GM12878 (cell line): ENCODE measurements around the gene FAM47E. TPM values are rescaled to one million over a fixed set of nuclear protein-coding genes. Genes with fewer than 3 reads are reported as not detected.

Source experiments
- ATAC-seq: fragments of 200-7000 bp; cut with Tn5 transposase; 3 replicates; pipeline ENCODE4 v1.9.1; 2020; ENCODE audit warnings: mild to moderate bottlenecking, moderate library complexity
- BruUV-seq: library from RNA; stranded (reverse); fragments of 400-500 nt; replicated peaks from 2 replicates; lab custom pipeline; 2021; lab: Mats Ljungman, UMichigan
- CTCF ChIA-PET: fragments of 300-600 bp; sonication (Branson Sonifier 250); formaldehyde crosslinking; extraction: SDS; loops from one replicate; lab custom pipeline; 2021; ENCODE audit warnings: inconsistent platforms; lab: Yijun Ruan, JAX
- POLR2A ChIA-PET: fragments of 350-600 bp; formaldehyde crosslinking; extraction: SDS; loops from one replicate; lab custom pipeline; 2021; ENCODE audit warnings: inconsistent platforms; lab: Charles Lee
- RAD21 ChIA-PET: fragments of 300-600 bp; sonication (Branson Sonifier 250); formaldehyde crosslinking; loops from one replicate; lab custom pipeline; 2023; ENCODE audit warnings: antibody characterized with exemption; ENCODE audit not compliant: unreplicated experiment; lab: Charles Lee
- SMC1A ChIA-PET: fragments of 300-600 bp; sonication (Branson Sonifier 250); formaldehyde crosslinking; loops from one replicate; lab custom pipeline; 2023; ENCODE audit not compliant: unreplicated experiment, uncharacterized antibody; lab: Charles Lee
- DNase-seq: peaks from one replicate; pipeline ENCODE4 v3.0.0-alpha.2; 2011; ENCODE audit warnings: low read depth, low spot score
- FAIRE-seq: peaks from 3 replicates; lab custom pipeline; 2011; peaks lifted over from hg19 to GRCh38; lab: Jason Lieb, UNC
- H2AFZ ChIP-seq: 2 replicates; pipeline ENCODE4 v1.6.0; 2011; ENCODE audit warnings: low read depth, low read length, control low read depth; ENCODE audit not compliant: control insufficient read depth
- H3K27ac ChIP-seq: 2 replicates; pipeline ENCODE4 v1.5.1; 2011; ENCODE audit warnings: control low read depth; ENCODE audit not compliant: control insufficient read depth, insufficient read depth
- H3K27me3 ChIP-seq, 2 experiments: replicated peaks in 1 of 2; 2 replicates each; pipeline versions ENCODE4 v1.6.0 to v1.6.1; 2011; ENCODE audit warnings: low read length in 1 of 2; ENCODE audit not compliant: control insufficient read depth in 2 of 2, insufficient read depth in 2 of 2
- H3K36me3 ChIP-seq, 2 experiments: 2 replicates each; pipeline ENCODE4 v1.5.1; 2011; ENCODE audit warnings: low read length in 1 of 2; ENCODE audit not compliant: control insufficient read depth in 2 of 2, insufficient read depth in 2 of 2
- H3K4me1 ChIP-seq: 2 replicates; pipeline ENCODE4 v1.6.1; 2011; ENCODE audit warnings: mild to moderate bottlenecking, low read length, moderate library complexity, mixed read lengths; ENCODE audit not compliant: control insufficient read depth, insufficient read depth
- H3K4me2 ChIP-seq: 2 replicates; pipeline ENCODE4 v1.6.0; 2011; ENCODE audit warnings: control low read depth; ENCODE audit not compliant: control insufficient read depth, insufficient read depth
- H3K4me3 ChIP-seq: fragments of 200-600 bp; sonication (generic); 2 replicates; pipeline ENCODE4 v1.5.1; 2016
- H3K79me2 ChIP-seq: 2 replicates; pipeline ENCODE4 v1.6.0; 2011; ENCODE audit warnings: low read length; ENCODE audit not compliant: control insufficient read depth, insufficient read depth
- H3K9ac ChIP-seq: 2 replicates; pipeline ENCODE4 v1.8.0; 2011; ENCODE audit warnings: low read length, control low read depth, mixed read lengths; ENCODE audit not compliant: control insufficient read depth, insufficient read depth
- H3K9me3 ChIP-seq: replicated peaks from 3 replicates; pipeline ENCODE4 v1.5.1; 2011; ENCODE audit warnings: mild to moderate bottlenecking, low read length; ENCODE audit not compliant: control insufficient read depth, insufficient read depth
- H4K20me1 ChIP-seq: 2 replicates; pipeline ENCODE4 v1.6.0; 2011; ENCODE audit not compliant: control insufficient read depth, insufficient read depth
- BRCA1 ChIP-seq: IDR thresholded peaks from 2 replicates; pipeline ENCODE4 v1.6.1; 2011; ENCODE audit warnings: low read depth, low read length, improper control_type of control experiment
- CBX5 ChIP-seq: sonication (generic); IDR thresholded peaks from 2 replicates; pipeline ENCODE4 v1.6.1; 2016; ENCODE audit warnings: low read depth, moderate library complexity, mild to moderate bottlenecking, inconsistent platforms
- EGR1 ChIP-seq, 2 experiments: IDR thresholded peaks; 1 replicate in 1 of 2; 2 replicates in 1 of 2; pipeline ENCODE4 v1.6.1; 2011 to 2012; ENCODE audit warnings: low read depth in 2 of 2, low read length in 2 of 2, borderline replicate concordance in 1 of 2, mild to moderate bottlenecking in 1 of 2, moderate library complexity in 1 of 2
- HDAC6 ChIP-seq: fragments of 200-600 bp; sonication (generic); IDR thresholded peaks from one replicate; pipeline ENCODE4 v1.8.0; 2017; ENCODE audit warnings: antibody characterized with exemption; ENCODE audit not compliant: unreplicated experiment
- PAX5 ChIP-seq: IDR thresholded peaks from 2 replicates; pipeline ENCODE4 v1.6.1; 2011; ENCODE audit warnings: low read depth, low read length, borderline replicate concordance
- RCOR1 ChIP-seq: conservative IDR thresholded peaks from 2 replicates; pipeline ENCODE4 v1.6.1; 2012; ENCODE audit warnings: low read depth, low read length, improper control_type of control experiment
- TCF3 ChIP-seq: IDR thresholded peaks from 2 replicates; pipeline ENCODE4 v1.6.1; 2012; ENCODE audit warnings: low read depth, mild to moderate bottlenecking, low read length, borderline replicate concordance; ENCODE audit not compliant: insufficient read depth
- YY1 ChIP-seq: IDR thresholded peaks from 2 replicates; pipeline ENCODE4 v1.6.1; 2011; ENCODE audit warnings: low read depth, mild to moderate bottlenecking, low read length
- WGBS: methylation state at CpG from one replicate; pipeline ENCODE4 v1.1.6; 2016; ENCODE audit warnings: low lambda C conversion rate; ENCODE audit not compliant: insufficient replicate concordance, insufficient coverage; ENCODE audit errors: missing lambda C conversion rate; 5-methylcytosine and 5-hydroxymethylcytosine counted together
- in situ Hi-C: fragments of 300-500 bp; cut with MboI; formaldehyde crosslinking; loops from 9 replicates; pipeline ENCODE4 v1.14.3; 2018; ENCODE audit warnings: mixed read lengths
- intact Hi-C: fragments of 100-400 bp; cut with micrococcal nuclease; formaldehyde crosslinking; loops from one replicate; pipeline ENCODE4 v1.14.2; 2022; ENCODE audit not compliant: unreplicated experiment
- polyA plus RNA-seq, 11 experiments: library from polyadenylated mRNA; depleted of rRNA in 4 of 11; unstranded in 6 of 11; stranded (reverse) in 5 of 11; fragments of >200 nt; fragmentation: Nextera tagmentation in 4 of 11; fragmentation: Illumina TruSeq in 1 of 11; extraction: Ambion mirVana in 4 of 11; extraction: Trizol in 1 of 11; gene quantifications; 1 replicate in 1 of 11; 2 replicates in 10 of 11; pipeline versions ENCODE4 v1.2.1 to v1.2.3, GENCODE V29; 2011 to 2016; ENCODE audit warnings: inconsistent platforms in 2 of 11, missing spikeins in 2 of 11, low read depth in 1 of 11
- total RNA-seq, 4 experiments: library from RNA; depleted of rRNA in 3 of 4; stranded (reverse); fragments of >200 nt in 3 of 4; fragmentation: Illumina TruSeq in 1 of 4; extraction: Trizol in 1 of 4; gene quantifications; 2 replicates each; pipeline versions ENCODE4 v1.2.1 to v1.2.3, GENCODE V29; 2013 to 2021
- TF ChIP-seq, protein P1 (sequence below): fragments of 450-650 bp; IDR thresholded peaks from 2 replicates; pipeline ENCODE4 v1.6.1; 2017; ENCODE audit warnings: mild to moderate bottlenecking, moderate library complexity
- TF ChIP-seq, protein P2 (sequence below): fragments of 450-650 bp; IDR thresholded peaks from 2 replicates; pipeline ENCODE4 v1.6.1; 2018; ENCODE audit warnings: borderline replicate concordance, mild to moderate bottlenecking; ENCODE audit not compliant: partially characterized antibody
- TF ChIP-seq, protein P3 (sequence below): fragments of 150-350 bp; IDR thresholded peaks from 2 replicates; pipeline ENCODE4 v1.6.1; 2016; ENCODE audit warnings: low read depth, low read length

The FAM47E gene
- total and polyA plus RNA-seq, 10 of the 15 experiments (the other 5 are each of a cell fraction or from before 2014, with no cell fraction given) = 0.03 TPM; not detected in 9

DNA sequence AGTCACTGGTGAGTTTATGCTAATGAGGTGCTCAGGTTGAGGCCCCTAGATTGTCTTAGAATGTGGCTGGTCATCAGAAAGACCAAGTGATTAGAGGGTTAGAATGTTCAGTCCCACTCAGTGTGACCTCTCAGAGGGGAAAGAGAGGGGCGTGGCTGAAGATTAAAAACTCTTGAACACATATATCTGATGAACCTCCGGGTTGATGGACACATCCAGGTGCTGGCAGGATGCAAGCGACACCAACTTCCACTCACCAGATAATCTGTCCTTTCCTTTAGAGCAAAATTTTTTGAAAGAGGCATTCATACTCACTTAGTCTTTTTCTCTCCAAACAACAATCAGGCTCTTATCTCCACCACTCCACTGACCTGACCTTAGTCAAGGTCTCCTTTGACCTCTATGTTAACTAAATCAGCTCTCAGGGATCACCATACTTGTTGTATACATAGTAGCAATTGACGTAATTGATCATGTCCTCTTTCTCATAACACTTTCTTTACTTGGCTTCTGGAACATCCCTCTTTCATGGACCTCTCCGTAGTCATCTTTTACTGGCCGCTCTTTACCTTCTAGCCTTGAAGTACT is 14.2 kb downstream of the FAM47E start (continued):
- no peak for TF ChIP-seq CBX5

DNA sequence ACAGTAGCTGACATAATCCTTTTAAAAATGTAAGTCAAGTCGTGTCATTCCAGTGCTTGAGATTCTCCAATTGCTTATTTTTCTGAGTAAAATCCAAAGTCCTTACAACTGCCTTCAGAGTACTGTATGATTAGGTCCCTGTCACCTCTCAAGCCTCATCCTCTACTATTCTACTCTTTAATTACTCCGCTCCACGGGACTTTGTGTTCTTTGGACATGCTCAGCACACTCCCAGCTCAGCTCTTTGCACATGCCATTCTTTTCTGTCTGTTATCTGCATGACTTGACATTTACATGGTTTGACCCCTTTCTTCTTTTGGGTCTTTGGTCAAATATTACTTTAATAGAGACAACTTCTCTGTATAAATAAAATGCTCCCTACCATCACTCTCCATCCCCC is 15.1 kb downstream of the FAM47E start:
- ATAC-seq (no peak), FAIRE-seq (no peak), DNase-seq (no peak)
- H3K9me3 ChIP-seq = no peaks in the 10 kb centered on the region
- no peak overlapping the region for H3K4me3 ChIP-seq
- H3K9ac ChIP-seq = no peak overlapping the region
- intact Hi-C loops = no loop called here
- no TSS peak for BruUV-seq
- H3K79me2 ChIP-seq = no peaks in the 10 kb centered on the region
- ChIA-PET POLR2A (no interaction called here), RAD21 (no interaction called here), SMC1A (interaction anchor here (2.6 kb wide), 1 partner anchor 12 kb away, joined by 9 read pairs; no protein-coding TSS in a partner anchor), CTCF (interaction anchor here (0.7 kb wide), 1 partner anchor 296 kb away, joined by 3 read pairs; no protein-coding TSS in a partner anchor)
- in situ Hi-C loops = no loop called here
- WGBS = 26% methylated on average over 3 of the region's 3 CpGs
- H4K20me1 ChIP-seq = no peaks in the 10 kb centered on the region
- H3K27me3 ChIP-seq = peaks cover 0 to 4% of the 10 kb centered on the region in 2 experiments; a peak in 1 of 4 replicates
- no peak overlapping the region for H3K4me2 ChIP-seq
- H2AFZ ChIP-seq = no peak overlapping the region
- H3K27ac ChIP-seq = no peak overlapping the region
- no peaks in the 10 kb centered on the region for H3K36me3 ChIP-seq
- H3K4me1 ChIP-seq = no peaks in the 10 kb centered on the region
- TF ChIP-seq, protein P1, sequence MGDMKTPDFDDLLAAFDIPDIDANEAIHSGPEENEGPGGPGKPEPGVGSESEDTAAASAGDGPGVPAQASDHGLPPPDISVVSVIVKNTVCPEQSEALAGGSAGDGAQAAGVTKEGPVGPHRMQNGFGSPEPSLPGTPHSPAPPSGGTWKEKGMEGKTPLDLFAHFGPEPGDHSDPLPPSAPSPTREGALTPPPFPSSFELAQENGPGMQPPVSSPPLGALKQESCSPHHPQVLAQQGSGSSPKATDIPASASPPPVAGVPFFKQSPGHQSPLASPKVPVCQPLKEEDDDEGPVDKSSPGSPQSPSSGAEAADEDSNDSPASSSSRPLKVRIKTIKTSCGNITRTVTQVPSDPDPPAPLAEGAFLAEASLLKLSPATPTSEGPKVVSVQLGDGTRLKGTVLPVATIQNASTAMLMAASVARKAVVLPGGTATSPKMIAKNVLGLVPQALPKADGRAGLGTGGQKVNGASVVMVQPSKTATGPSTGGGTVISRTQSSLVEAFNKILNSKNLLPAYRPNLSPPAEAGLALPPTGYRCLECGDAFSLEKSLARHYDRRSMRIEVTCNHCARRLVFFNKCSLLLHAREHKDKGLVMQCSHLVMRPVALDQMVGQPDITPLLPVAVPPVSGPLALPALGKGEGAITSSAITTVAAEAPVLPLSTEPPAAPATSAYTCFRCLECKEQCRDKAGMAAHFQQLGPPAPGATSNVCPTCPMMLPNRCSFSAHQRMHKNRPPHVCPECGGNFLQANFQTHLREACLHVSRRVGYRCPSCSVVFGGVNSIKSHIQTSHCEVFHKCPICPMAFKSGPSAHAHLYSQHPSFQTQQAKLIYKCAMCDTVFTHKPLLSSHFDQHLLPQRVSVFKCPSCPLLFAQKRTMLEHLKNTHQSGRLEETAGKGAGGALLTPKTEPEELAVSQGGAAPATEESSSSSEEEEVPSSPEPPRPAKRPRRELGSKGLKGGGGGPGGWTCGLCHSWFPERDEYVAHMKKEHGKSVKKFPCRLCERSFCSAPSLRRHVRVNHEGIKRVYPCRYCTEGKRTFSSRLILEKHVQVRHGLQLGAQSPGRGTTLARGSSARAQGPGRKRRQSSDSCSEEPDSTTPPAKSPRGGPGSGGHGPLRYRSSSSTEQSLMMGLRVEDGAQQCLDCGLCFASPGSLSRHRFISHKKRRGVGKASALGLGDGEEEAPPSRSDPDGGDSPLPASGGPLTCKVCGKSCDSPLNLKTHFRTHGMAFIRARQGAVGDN = no peak
- TF ChIP-seq HDAC6 (no peak), CBX5 (no peak), TCF3 (no peak), YY1 (no peak), PAX5 (no peak), RCOR1 (no peak), EGR1 (IDR thresholded peaks at IDR 0.05; ENCODE audit: borderline replicate concordance in 1 of 2, low read depth in 2 of 2, low read length in 2 of 2) (no peak), BRCA1 (no peak)
- TF ChIP-seq, protein P2, sequence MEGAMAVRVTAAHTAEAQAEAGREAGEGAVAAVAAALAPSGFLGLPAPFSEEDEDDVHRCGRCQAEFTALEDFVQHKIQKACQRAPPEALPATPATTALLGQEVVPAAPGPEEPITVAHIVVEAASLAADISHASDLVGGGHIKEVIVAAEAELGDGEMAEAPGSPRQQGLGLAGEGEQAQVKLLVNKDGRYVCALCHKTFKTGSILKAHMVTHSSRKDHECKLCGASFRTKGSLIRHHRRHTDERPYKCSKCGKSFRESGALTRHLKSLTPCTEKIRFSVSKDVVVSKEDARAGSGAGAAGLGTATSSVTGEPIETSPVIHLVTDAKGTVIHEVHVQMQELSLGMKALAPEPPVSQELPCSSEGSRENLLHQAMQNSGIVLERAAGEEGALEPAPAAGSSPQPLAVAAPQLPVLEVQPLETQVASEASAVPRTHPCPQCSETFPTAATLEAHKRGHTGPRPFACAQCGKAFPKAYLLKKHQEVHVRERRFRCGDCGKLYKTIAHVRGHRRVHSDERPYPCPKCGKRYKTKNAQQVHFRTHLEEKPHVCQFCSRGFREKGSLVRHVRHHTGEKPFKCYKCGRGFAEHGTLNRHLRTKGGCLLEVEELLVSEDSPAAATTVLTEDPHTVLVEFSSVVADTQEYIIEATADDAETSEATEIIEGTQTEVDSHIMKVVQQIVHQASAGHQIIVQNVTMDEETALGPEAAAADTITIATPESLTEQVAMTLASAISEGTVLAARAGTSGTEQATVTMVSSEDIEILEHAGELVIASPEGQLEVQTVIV = no peak
- TF ChIP-seq, protein P3, sequence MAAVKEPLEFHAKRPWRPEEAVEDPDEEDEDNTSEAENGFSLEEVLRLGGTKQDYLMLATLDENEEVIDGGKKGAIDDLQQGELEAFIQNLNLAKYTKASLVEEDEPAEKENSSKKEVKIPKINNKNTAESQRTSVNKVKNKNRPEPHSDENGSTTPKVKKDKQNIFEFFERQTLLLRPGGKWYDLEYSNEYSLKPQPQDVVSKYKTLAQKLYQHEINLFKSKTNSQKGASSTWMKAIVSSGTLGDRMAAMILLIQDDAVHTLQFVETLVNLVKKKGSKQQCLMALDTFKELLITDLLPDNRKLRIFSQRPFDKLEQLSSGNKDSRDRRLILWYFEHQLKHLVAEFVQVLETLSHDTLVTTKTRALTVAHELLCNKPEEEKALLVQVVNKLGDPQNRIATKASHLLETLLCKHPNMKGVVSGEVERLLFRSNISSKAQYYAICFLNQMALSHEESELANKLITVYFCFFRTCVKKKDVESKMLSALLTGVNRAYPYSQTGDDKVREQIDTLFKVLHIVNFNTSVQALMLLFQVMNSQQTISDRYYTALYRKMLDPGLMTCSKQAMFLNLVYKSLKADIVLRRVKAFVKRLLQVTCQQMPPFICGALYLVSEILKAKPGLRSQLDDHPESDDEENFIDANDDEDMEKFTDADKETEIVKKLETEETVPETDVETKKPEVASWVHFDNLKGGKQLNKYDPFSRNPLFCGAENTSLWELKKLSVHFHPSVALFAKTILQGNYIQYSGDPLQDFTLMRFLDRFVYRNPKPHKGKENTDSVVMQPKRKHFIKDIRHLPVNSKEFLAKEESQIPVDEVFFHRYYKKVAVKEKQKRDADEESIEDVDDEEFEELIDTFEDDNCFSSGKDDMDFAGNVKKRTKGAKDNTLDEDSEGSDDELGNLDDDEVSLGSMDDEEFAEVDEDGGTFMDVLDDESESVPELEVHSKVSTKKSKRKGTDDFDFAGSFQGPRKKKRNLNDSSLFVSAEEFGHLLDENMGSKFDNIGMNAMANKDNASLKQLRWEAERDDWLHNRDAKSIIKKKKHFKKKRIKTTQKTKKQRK = no peak
